ENCODE results near the gene TFDP1.

DNA sequence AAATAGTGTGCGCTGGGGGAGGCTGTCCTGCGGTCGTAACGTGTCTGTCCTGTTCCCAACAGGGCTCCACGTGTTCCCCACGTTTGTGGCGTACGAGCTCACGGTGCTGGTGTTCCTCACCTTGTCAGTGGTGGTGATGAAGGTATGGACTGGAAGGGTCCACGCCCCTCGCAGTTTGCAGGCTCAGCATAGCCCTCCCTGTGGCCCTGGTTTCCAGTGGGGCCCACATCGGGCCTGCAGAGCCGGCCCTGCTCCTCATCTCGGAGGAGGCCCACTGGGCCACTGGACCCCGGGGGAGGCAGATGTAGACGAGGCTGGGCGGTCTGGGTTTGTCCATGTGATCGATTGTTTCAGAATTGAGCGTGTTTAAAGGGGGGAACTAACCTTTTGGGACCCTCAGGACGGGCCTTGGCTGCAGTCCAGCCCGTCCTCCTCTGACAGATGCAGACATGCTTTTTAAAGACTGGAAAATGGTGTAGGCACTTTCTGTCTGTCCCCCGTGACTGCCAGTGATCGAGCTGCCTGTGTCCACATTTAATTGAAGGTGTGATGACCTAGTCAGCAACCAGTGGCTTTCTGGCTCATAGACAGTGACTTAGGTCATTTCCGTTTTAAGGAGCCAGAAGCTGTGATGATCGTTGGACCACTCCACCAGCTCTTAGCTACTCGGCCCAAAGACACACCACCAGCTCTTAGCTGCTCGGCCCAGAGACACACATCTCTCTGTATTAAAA is 37.1 kb upstream of the TFDP1 start:
- TF ChIP-seq, protein P1, sequence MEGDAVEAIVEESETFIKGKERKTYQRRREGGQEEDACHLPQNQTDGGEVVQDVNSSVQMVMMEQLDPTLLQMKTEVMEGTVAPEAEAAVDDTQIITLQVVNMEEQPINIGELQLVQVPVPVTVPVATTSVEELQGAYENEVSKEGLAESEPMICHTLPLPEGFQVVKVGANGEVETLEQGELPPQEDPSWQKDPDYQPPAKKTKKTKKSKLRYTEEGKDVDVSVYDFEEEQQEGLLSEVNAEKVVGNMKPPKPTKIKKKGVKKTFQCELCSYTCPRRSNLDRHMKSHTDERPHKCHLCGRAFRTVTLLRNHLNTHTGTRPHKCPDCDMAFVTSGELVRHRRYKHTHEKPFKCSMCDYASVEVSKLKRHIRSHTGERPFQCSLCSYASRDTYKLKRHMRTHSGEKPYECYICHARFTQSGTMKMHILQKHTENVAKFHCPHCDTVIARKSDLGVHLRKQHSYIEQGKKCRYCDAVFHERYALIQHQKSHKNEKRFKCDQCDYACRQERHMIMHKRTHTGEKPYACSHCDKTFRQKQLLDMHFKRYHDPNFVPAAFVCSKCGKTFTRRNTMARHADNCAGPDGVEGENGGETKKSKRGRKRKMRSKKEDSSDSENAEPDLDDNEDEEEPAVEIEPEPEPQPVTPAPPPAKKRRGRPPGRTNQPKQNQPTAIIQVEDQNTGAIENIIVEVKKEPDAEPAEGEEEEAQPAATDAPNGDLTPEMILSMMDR (conservative IDR thresholded peaks at IDR 0.05 in 1 of 2, IDR thresholded peaks at IDR 0.05 in 1 of 2; ENCODE audit: low read depth in 1 of 2, low read length in 2 of 2), result no peak
- no peak for TF ChIP-seq EZH2 (IDR thresholded peaks at IDR 0.05; ENCODE audit: low read length, missing control alignments)

Data from fibroblast of lung (primary cell).